ENCODE measurements around the gene ANKRD11.
"Not testable (repeated sequence)": the region's sequence is repeated elsewhere in the genome, so short reads cannot be mapped to it uniquely, and the experiment has no call there.

DNA sequence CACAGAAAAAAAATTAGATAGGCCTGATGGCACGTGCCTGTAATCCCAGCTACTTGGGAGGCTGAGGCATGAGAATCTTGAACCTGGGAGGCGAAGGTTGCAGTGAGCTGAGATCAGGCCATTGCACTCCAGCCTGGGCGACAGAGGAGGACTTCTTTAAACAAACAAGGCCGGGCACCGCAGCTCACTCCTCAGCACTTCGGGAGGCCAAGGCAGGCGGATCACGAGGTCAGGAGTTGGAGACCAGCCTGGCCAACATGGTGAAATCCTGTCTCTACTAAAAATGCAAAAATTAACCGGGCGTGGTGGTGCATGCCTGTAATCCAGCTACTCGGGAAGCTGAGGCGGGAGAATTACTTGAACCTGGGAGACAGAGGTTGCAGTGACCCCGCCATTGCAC lies 246.1 kb downstream of the ANKRD11 start:
- not testable (repeated sequence) for TF ChIP-seq POLR2A (IDR thresholded peaks at IDR 0.05; ENCODE audit: low read length); GATA1 (IDR thresholded peaks at IDR 0.05; ENCODE audit: low read depth, low read length)
